DOHH2 (cell line): Measurements from ENCODE around the gene VWA5B2.

Experiments
- EZH2phosphoT487 ChIP-seq: fragments of 200-600 bp; sonication (generic); IDR thresholded peaks from 2 replicates; pipeline ENCODE4 v1.6.1; 2017; ENCODE audit warnings: borderline replicate concordance, mild to moderate bottlenecking, antibody characterized with exemption, low read length, moderate library complexity, mixed read lengths
- TF ChIP-seq, protein P1 (sequence below): fragments of 200-600 bp; sonication (generic); IDR thresholded peaks from one replicate; pipeline ENCODE4 v1.5.1; 2014; ENCODE audit warnings: antibody characterized with exemption, mild to moderate bottlenecking, low read depth, low read length; ENCODE audit not compliant: poor library complexity, severe bottlenecking

DNA sequence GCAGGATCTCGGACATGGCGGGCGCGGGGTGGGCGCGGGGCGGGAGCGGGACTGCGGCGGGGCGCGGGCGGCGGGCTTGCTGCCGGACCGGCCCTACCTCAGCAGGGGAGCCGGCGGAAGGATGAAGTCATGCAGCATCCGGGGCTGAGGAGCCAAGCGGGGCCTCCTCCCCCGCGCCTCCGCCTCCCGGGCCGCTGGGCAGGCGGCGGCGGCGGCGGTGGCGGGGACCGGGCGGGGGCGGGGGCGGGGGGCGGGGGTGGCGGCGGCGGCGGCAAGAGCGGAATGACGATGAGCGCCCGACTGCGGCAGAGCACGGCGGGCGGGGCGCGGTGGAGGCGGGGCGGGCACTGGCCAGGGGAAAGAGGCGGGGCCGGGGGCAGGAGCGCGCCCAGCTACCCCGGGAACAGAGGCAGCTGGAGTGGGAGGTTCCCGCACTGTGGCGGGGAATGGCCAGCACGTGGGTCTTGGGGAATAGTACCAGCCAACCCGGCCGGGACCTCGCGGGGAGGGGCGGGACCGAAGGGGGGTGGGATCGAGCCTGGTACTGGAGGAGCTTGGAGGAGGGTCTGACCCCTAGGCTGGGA lies 32.0 kb downstream of the VWA5B2 start, which contains the start of gene CAMK2N2:
- TF ChIP-seq, protein P1, sequence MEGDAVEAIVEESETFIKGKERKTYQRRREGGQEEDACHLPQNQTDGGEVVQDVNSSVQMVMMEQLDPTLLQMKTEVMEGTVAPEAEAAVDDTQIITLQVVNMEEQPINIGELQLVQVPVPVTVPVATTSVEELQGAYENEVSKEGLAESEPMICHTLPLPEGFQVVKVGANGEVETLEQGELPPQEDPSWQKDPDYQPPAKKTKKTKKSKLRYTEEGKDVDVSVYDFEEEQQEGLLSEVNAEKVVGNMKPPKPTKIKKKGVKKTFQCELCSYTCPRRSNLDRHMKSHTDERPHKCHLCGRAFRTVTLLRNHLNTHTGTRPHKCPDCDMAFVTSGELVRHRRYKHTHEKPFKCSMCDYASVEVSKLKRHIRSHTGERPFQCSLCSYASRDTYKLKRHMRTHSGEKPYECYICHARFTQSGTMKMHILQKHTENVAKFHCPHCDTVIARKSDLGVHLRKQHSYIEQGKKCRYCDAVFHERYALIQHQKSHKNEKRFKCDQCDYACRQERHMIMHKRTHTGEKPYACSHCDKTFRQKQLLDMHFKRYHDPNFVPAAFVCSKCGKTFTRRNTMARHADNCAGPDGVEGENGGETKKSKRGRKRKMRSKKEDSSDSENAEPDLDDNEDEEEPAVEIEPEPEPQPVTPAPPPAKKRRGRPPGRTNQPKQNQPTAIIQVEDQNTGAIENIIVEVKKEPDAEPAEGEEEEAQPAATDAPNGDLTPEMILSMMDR: no peak
- no peak for TF ChIP-seq EZH2phosphoT487
